ENCODE measurements around the gene OPN1LW.
"Not testable (repeated sequence)": the region's sequence is repeated elsewhere in the genome, so short reads cannot be mapped to it uniquely, and the experiment has no call there.

OPN1LW gene

GRCh38 chrX:154174356-154174755 is 30.3 kb downstream of the OPN1LW start:
- not testable (repeated sequence) for H3K27me3 ChIP-seq (ENCODE audit: insufficient read depth, low read length); H3K9me3 ChIP-seq (ENCODE audit: insufficient read depth, low read depth, low read length); H3K4me1 ChIP-seq (ENCODE audit: insufficient read depth, low read length); H3K4me3 ChIP-seq (ENCODE audit: low read length); H3K36me3 ChIP-seq (ENCODE audit: insufficient read depth, low read depth, low read length); H3K27ac ChIP-seq (ENCODE audit: low read length); H3K9ac ChIP-seq (ENCODE audit: low read depth, low read length)

GRCh38 chrX:154182296-154182695 is 38.3 kb downstream of the OPN1LW start, which contains the start of gene OPN1MW:
Gene OPN1MW, plus strand, starts transcription at chrX:154182596. Its CDS starts 82 bp downstream, at chrX:154182678.
- not testable (repeated sequence) for H3K4me3 ChIP-seq (ENCODE audit: low read length); H3K36me3 ChIP-seq (ENCODE audit: insufficient read depth, low read depth, low read length); H3K9ac ChIP-seq (ENCODE audit: low read depth, low read length); H3K9me3 ChIP-seq (ENCODE audit: insufficient read depth, low read depth, low read length); H3K27me3 ChIP-seq (ENCODE audit: insufficient read depth, low read length); H3K4me1 ChIP-seq (ENCODE audit: insufficient read depth, low read length); H3K27ac ChIP-seq (ENCODE audit: low read length)

DNA sequence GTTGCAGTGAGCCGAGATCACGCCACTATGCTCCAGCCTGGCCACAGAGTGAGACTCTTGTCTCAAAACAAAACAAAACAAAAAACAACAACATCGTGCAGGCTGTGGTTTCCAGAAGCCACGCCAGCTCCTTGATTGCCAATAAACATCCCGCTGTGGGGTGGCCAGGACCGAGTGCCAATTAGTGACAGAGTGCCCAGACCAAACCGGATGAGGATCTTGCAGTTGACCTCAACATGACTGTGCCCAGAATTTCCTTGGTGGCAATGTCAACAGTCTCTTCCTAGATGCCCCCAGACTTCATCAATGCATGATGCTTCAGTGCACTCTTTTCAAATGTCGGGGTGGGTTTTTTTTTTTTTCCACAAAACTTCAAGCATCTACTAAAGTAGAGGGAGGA is 39.8 kb downstream of the OPN1LW start:
- H3K9me3 ChIP-seq (ENCODE audit: insufficient read depth, low read depth, low read length); H3K27me3 ChIP-seq (ENCODE audit: insufficient read depth, low read length); H3K4me3 ChIP-seq (ENCODE audit: low read length); H3K36me3 ChIP-seq (ENCODE audit: insufficient read depth, low read depth, low read length); H3K27ac ChIP-seq (ENCODE audit: low read length); H3K4me1 ChIP-seq (ENCODE audit: insufficient read depth, low read length); H3K9ac ChIP-seq (ENCODE audit: low read depth, low read length): not testable (repeated sequence)

DNA sequence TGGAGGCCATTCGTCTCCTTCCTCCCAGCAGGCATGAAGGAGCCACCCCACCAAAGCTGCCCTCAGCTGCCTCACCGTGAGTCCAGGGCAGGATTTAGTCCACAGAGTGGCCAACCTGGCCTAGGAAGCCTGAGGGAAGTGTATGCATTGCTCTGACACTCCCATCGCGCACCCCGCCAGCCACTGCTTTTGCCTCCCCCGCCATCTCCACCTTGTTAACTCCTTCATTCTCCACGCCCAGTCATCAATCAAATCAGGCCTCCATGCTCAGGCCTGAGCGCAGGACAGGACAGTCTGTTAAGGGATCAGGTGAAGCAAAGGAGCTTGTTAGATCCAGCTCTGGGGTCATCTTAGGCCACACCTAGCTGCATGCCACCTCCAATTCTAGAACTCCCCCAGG is 48.8 kb downstream of the OPN1LW start:
- not testable (repeated sequence) for H3K27ac ChIP-seq (ENCODE audit: low read length); H3K4me3 ChIP-seq (ENCODE audit: low read length); H3K36me3 ChIP-seq (ENCODE audit: insufficient read depth, low read depth, low read length); H3K27me3 ChIP-seq (ENCODE audit: insufficient read depth, low read length); H3K9ac ChIP-seq (ENCODE audit: low read depth, low read length); H3K9me3 ChIP-seq (ENCODE audit: insufficient read depth, low read depth, low read length); H3K4me1 ChIP-seq (ENCODE audit: insufficient read depth, low read length)

GRCh38 chrX:154194316-154194715 is 50.3 kb downstream of the OPN1LW start:
- not testable (repeated sequence) for H3K27me3 ChIP-seq (ENCODE audit: insufficient read depth, low read length)

DNA sequence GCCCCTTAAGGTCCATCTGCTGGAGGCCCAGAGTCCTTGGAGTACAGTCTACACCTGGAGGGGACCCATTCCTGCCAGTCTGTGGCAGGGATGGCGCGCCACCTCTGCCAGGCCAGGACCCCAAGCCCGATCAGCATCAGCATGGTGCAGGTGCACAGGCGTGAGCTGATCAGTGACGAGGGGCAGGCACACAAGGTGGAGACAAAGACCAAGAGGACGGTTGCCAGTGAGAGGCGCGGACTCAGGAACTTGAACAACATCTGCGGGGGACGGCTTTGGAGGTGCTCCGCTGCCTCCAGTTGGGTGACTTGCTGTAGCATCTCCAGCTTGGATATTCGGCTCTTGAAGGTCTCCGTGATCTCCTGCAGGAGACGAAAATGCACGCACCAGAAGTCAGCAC is 52.4 kb downstream of the OPN1LW start:
- H3K4me3 ChIP-seq (ENCODE audit: low read length); H3K9ac ChIP-seq (ENCODE audit: low read depth, low read length); H3K4me1 ChIP-seq (ENCODE audit: insufficient read depth, low read length); H3K36me3 ChIP-seq (ENCODE audit: insufficient read depth, low read depth, low read length); H3K9me3 ChIP-seq (ENCODE audit: insufficient read depth, low read depth, low read length); H3K27me3 ChIP-seq (ENCODE audit: insufficient read depth, low read length); H3K27ac ChIP-seq (ENCODE audit: low read length): not testable (repeated sequence)

More at GRCh38 chrX:154194316-154194715, 50.3 kb downstream of the OPN1LW start:
- not testable (repeated sequence) for H3K9ac ChIP-seq (ENCODE audit: low read depth, low read length); H3K27ac ChIP-seq (ENCODE audit: low read length); H3K9me3 ChIP-seq (ENCODE audit: insufficient read depth, low read depth, low read length); H3K4me1 ChIP-seq (ENCODE audit: insufficient read depth, low read length); H3K4me3 ChIP-seq (ENCODE audit: low read length); H3K36me3 ChIP-seq (ENCODE audit: insufficient read depth, low read depth, low read length)
